ENCODE measurements around the gene GHRH.

GRCh38 chr20:37257988-37258387, 3.6 kb downstream of the GHRH start:
- no peak for TF ChIP-seq POLR2A (IDR thresholded peaks at IDR 0.05)
- TF ChIP-seq, protein P1, sequence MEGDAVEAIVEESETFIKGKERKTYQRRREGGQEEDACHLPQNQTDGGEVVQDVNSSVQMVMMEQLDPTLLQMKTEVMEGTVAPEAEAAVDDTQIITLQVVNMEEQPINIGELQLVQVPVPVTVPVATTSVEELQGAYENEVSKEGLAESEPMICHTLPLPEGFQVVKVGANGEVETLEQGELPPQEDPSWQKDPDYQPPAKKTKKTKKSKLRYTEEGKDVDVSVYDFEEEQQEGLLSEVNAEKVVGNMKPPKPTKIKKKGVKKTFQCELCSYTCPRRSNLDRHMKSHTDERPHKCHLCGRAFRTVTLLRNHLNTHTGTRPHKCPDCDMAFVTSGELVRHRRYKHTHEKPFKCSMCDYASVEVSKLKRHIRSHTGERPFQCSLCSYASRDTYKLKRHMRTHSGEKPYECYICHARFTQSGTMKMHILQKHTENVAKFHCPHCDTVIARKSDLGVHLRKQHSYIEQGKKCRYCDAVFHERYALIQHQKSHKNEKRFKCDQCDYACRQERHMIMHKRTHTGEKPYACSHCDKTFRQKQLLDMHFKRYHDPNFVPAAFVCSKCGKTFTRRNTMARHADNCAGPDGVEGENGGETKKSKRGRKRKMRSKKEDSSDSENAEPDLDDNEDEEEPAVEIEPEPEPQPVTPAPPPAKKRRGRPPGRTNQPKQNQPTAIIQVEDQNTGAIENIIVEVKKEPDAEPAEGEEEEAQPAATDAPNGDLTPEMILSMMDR (IDR thresholded peaks at IDR 0.05) = no peak

Measured in right lobe of liver (tissue), 4 donors.